ENCODE results near the gene FGF14.

FGF14 gene

GRCh38 chr13:101985321-101985720, 416.5 kb downstream of the FGF14 start:
- no CpG with 5 or more reads among the region's 3 CpGs for WGBS (ENCODE audit: insufficient coverage)
- no peak for DNase-seq
- Histone ChIP-seq H3K27ac (ENCODE audit: insufficient read depth in 1 of 2, low read depth in 1 of 2, low read length in 2 of 2, poor library complexity in 1 of 2, severe bottlenecking in 2 of 2) (no peak overlapping the region), H3K36me3 (ENCODE audit: control insufficient read depth in 4 of 4, insufficient read depth in 4 of 4, low read length in 3 of 4) (no peaks in the 10 kb centered on the region), H3K4me1 (ENCODE audit: control extremely low read depth in 1 of 4, control insufficient read depth in 4 of 4, insufficient read depth in 4 of 4, low read length in 3 of 4) (no peaks in the 10 kb centered on the region), H3K4me3 (ENCODE audit: control insufficient read depth in 1 of 7, extremely low read depth in 1 of 7, insufficient read depth in 4 of 7, low read depth in 2 of 7, low read length in 6 of 7) (no peak overlapping the region), H3K27me3 (replicated peaks in 2 of 5; ENCODE audit: control insufficient read depth in 4 of 5, insufficient read depth in 5 of 5, low read length in 4 of 5) (no peaks in the 10 kb centered on the region), H3K9me3 (ENCODE audit: control extremely low read depth in 1 of 5, control insufficient read depth in 4 of 5, insufficient read depth in 2 of 5, low read depth in 1 of 5, low read length in 4 of 5) (peaks cover 0 to 3% (median 0%) of the 10 kb centered on the region in 5 experiments)
- ChIA-PET CTCF (no interaction called here), POLR2A (interaction anchor here (0.6 to 0.7 kb wide), 3 partner anchors 41 to 641 kb away, joined by 3 read pairs; no protein-coding TSS in a partner anchor)

DNA sequence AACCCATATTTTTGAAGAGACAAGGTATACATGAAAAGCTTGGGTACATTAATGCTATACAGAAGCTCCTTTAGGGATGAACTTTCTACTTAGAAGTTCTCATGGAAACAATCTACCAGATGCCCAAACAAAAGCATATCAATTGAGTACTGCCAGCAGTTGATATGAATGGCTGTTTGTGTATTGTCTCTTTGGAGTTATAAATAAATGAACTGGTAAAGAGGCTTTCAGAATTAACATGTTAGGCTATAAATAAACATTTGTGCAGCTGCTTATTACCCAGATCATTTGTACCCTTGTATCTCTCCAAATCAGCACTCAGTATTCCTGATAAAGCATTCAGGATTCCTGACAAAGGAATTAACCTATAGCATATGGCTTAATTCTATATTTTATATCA, 418.9 kb downstream of the FGF14 start:
- H3K36me3 ChIP-seq (ENCODE audit: control insufficient read depth in 4 of 4, insufficient read depth in 4 of 4, low read length in 3 of 4) = no peaks in the 10 kb centered on the region
- DNase-seq = no peak
- H3K9me3 ChIP-seq (ENCODE audit: control extremely low read depth in 1 of 5, control insufficient read depth in 4 of 5, insufficient read depth in 2 of 5, low read depth in 1 of 5, low read length in 4 of 5) = no peaks in the 10 kb centered on the region
- ChIA-PET POLR2A (no interaction called here), CTCF (no interaction called here)
- no peaks in the 10 kb centered on the region for H3K4me1 ChIP-seq (ENCODE audit: control extremely low read depth in 1 of 4, control insufficient read depth in 4 of 4, insufficient read depth in 4 of 4, low read length in 3 of 4)
- H3K4me3 ChIP-seq (ENCODE audit: control insufficient read depth in 1 of 7, extremely low read depth in 1 of 7, insufficient read depth in 4 of 7, low read depth in 2 of 7, low read length in 6 of 7) = no peak overlapping the region
- no peak overlapping the region for H3K27ac ChIP-seq (ENCODE audit: insufficient read depth in 1 of 2, low read depth in 1 of 2, low read length in 2 of 2, poor library complexity in 1 of 2, severe bottlenecking in 2 of 2)
- H3K27me3 ChIP-seq (replicated peaks in 2 of 5; ENCODE audit: control insufficient read depth in 4 of 5, insufficient read depth in 5 of 5, low read length in 4 of 5) = no peaks in the 10 kb centered on the region

GRCh38 chr13:101979825-101980224, 422.0 kb downstream of the FGF14 start:
- no peak for DNase-seq
- POLR2A ChIA-PET = no interaction called here

DNA sequence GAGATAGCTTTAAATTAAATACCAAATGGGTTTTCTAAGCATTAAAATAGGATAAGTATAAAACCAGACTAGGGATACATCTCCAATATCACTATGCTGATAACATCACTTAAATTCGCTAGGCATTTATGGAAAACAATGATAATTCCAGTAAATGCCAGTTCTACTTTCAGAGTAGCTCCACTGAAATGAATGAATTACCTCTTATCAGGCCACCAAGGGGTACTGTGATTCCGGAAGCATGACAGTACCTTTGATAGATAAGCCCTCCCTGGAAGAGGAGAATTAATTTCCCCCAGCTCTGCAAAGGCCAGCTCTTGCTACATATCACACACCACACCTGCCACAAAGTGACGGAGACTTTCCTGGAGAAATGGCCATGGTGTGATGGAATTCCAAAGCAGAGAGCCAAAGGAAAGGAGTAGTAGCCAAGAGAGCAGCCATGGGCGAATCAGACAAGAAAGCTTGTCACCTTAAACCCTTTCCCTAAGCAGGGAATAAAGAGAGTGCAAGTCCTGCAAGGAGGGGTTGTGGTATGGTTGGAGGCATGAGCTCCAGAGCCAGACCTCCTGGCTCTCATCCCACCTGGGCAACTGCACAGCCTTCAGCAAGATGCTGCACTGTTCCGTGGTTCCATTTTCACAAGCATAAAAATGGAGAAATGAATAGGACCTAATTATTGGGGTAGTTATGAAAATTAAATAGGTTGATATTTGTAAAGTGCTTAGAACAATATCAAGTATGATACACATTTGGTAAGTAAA, 423.1 kb downstream of the FGF14 start:
- ChIA-PET POLR2A (no interaction called here), CTCF (no interaction called here)
- no peak for DNase-seq
- no peaks in the 10 kb centered on the region for H3K36me3 ChIP-seq (ENCODE audit: control insufficient read depth in 4 of 4, insufficient read depth in 4 of 4, low read length in 3 of 4)
- no peaks in the 10 kb centered on the region for H3K27me3 ChIP-seq (replicated peaks in 2 of 5; ENCODE audit: control insufficient read depth in 4 of 5, insufficient read depth in 5 of 5, low read length in 4 of 5)
- H3K27ac ChIP-seq (ENCODE audit: insufficient read depth in 1 of 2, low read depth in 1 of 2, low read length in 2 of 2, poor library complexity in 1 of 2, severe bottlenecking in 2 of 2) = no peak overlapping the region
- H3K4me3 ChIP-seq (ENCODE audit: control insufficient read depth in 1 of 7, extremely low read depth in 1 of 7, insufficient read depth in 4 of 7, low read depth in 2 of 7, low read length in 6 of 7) = no peak overlapping the region
- H3K9me3 ChIP-seq (ENCODE audit: control extremely low read depth in 1 of 5, control insufficient read depth in 4 of 5, insufficient read depth in 2 of 5, low read depth in 1 of 5, low read length in 4 of 5) = no peaks in the 10 kb centered on the region
- no peaks in the 10 kb centered on the region for H3K4me1 ChIP-seq (ENCODE audit: control extremely low read depth in 1 of 4, control insufficient read depth in 4 of 4, insufficient read depth in 4 of 4, low read length in 3 of 4)
- 80% methylated on average over 1 of the region's 5 CpGs for WGBS (ENCODE audit: insufficient coverage)

More at GRCh38 chr13:101979825-101980224, 422.0 kb downstream of the FGF14 start:
- Histone ChIP-seq H3K36me3 (ENCODE audit: control insufficient read depth in 4 of 4, insufficient read depth in 4 of 4, low read length in 3 of 4) (no peaks in the 10 kb centered on the region), H3K9me3 (ENCODE audit: control extremely low read depth in 1 of 5, control insufficient read depth in 4 of 5, insufficient read depth in 2 of 5, low read depth in 1 of 5, low read length in 4 of 5) (no peaks in the 10 kb centered on the region), H3K27me3 (replicated peaks in 2 of 5; ENCODE audit: control insufficient read depth in 4 of 5, insufficient read depth in 5 of 5, low read length in 4 of 5) (no peaks in the 10 kb centered on the region), H3K27ac (ENCODE audit: insufficient read depth in 1 of 2, low read depth in 1 of 2, low read length in 2 of 2, poor library complexity in 1 of 2, severe bottlenecking in 2 of 2) (no peak overlapping the region), H3K4me3 (ENCODE audit: control insufficient read depth in 1 of 7, extremely low read depth in 1 of 7, insufficient read depth in 4 of 7, low read depth in 2 of 7, low read length in 6 of 7) (no peak overlapping the region), H3K4me1 (ENCODE audit: control extremely low read depth in 1 of 4, control insufficient read depth in 4 of 4, insufficient read depth in 4 of 4, low read length in 3 of 4) (no peaks in the 10 kb centered on the region)
- CTCF ChIA-PET = no interaction called here
- WGBS (ENCODE audit: insufficient coverage) = 17% methylated on average over 1 of the region's 3 CpGs

- ChIA-PET POLR2A (no interaction called here), CTCF (no interaction called here)
- Histone ChIP-seq H3K9me3 (ENCODE audit: control extremely low read depth in 1 of 5, control insufficient read depth in 4 of 5, insufficient read depth in 2 of 5, low read depth in 1 of 5, low read length in 4 of 5) (no peaks in the 10 kb centered on the region), H3K4me3 (ENCODE audit: control insufficient read depth in 1 of 7, extremely low read depth in 1 of 7, insufficient read depth in 4 of 7, low read depth in 2 of 7, low read length in 6 of 7) (no peak overlapping the region), H3K27me3 (replicated peaks in 2 of 5; ENCODE audit: control insufficient read depth in 4 of 5, insufficient read depth in 5 of 5, low read length in 4 of 5) (no peaks in the 10 kb centered on the region), H3K36me3 (ENCODE audit: control insufficient read depth in 4 of 4, insufficient read depth in 4 of 4, low read length in 3 of 4) (no peaks in the 10 kb centered on the region), H3K27ac (ENCODE audit: insufficient read depth in 1 of 2, low read depth in 1 of 2, low read length in 2 of 2, poor library complexity in 1 of 2, severe bottlenecking in 2 of 2) (no peak overlapping the region), H3K4me1 (ENCODE audit: control extremely low read depth in 1 of 4, control insufficient read depth in 4 of 4, insufficient read depth in 4 of 4, low read length in 3 of 4) (no peaks in the 10 kb centered on the region)
- WGBS (ENCODE audit: insufficient coverage) = 100% methylated on average over 2 of the region's 3 CpGs
- DNase-seq = no peak
Observed at GRCh38 chr13:101977475-101977874, 424.4 kb downstream of the FGF14 start.

DNA sequence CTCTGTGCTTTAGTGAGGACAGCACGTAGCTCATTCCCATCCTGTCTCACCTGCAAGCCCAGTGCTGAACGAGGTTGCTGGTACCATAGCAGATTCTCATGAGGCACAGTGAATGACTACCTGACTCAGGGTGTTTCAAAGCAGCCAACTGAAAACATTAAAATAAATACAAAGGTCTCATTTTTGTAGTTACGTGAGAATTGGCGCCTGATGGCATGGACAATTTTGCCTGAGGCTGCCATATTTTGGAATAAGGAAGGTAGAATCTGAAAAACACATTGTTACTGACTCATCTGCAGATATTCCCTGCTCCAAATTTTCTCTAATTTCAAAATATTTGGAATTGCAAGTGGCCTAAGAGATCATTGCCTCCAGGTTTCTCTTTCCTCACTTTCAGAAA, 429.7 kb downstream of the FGF14 start:
- Histone ChIP-seq H3K4me1 (ENCODE audit: control extremely low read depth in 1 of 4, control insufficient read depth in 4 of 4, insufficient read depth in 4 of 4, low read length in 3 of 4) (no peaks in the 10 kb centered on the region), H3K9me3 (ENCODE audit: control extremely low read depth in 1 of 5, control insufficient read depth in 4 of 5, insufficient read depth in 2 of 5, low read depth in 1 of 5, low read length in 4 of 5) (no peaks in the 10 kb centered on the region), H3K27ac (ENCODE audit: insufficient read depth in 1 of 2, low read depth in 1 of 2, low read length in 2 of 2, poor library complexity in 1 of 2, severe bottlenecking in 2 of 2) (no peak overlapping the region), H3K4me3 (ENCODE audit: control insufficient read depth in 1 of 7, extremely low read depth in 1 of 7, insufficient read depth in 4 of 7, low read depth in 2 of 7, low read length in 6 of 7) (no peak overlapping the region), H3K27me3 (replicated peaks in 2 of 5; ENCODE audit: control insufficient read depth in 4 of 5, insufficient read depth in 5 of 5, low read length in 4 of 5) (no peaks in the 10 kb centered on the region), H3K36me3 (ENCODE audit: control insufficient read depth in 4 of 4, insufficient read depth in 4 of 4, low read length in 3 of 4) (no peaks in the 10 kb centered on the region)
- 90% methylated on average over 4 of the region's 4 CpGs for WGBS (ENCODE audit: insufficient coverage)
- CTCF ChIA-PET = no interaction called here
- no peak for DNase-seq
- POLR2A ChIA-PET = no interaction called here

GRCh38 chr13:101970341-101970740, 431.5 kb downstream of the FGF14 start:
- CTCF ChIA-PET = no interaction called here
- no peak overlapping the region for H3K27ac ChIP-seq (ENCODE audit: insufficient read depth in 1 of 2, low read depth in 1 of 2, low read length in 2 of 2, poor library complexity in 1 of 2, severe bottlenecking in 2 of 2)

More at GRCh38 chr13:101970341-101970740, 431.5 kb downstream of the FGF14 start:
- Histone ChIP-seq H3K9me3 (ENCODE audit: control extremely low read depth in 1 of 5, control insufficient read depth in 4 of 5, insufficient read depth in 2 of 5, low read depth in 1 of 5, low read length in 4 of 5) (no peaks in the 10 kb centered on the region), H3K27me3 (replicated peaks in 2 of 5; ENCODE audit: control insufficient read depth in 4 of 5, insufficient read depth in 5 of 5, low read length in 4 of 5) (no peaks in the 10 kb centered on the region), H3K36me3 (ENCODE audit: control insufficient read depth in 4 of 4, insufficient read depth in 4 of 4, low read length in 3 of 4) (no peaks in the 10 kb centered on the region), H3K4me3 (ENCODE audit: control insufficient read depth in 1 of 7, extremely low read depth in 1 of 7, insufficient read depth in 4 of 7, low read depth in 2 of 7, low read length in 6 of 7) (no peak overlapping the region), H3K4me1 (ENCODE audit: control extremely low read depth in 1 of 4, control insufficient read depth in 4 of 4, insufficient read depth in 4 of 4, low read length in 3 of 4) (no peaks in the 10 kb centered on the region)
- POLR2A ChIA-PET = no interaction called here
- no peak for DNase-seq
- 63% methylated on average over 1 of the region's 2 CpGs for WGBS (ENCODE audit: insufficient coverage)
